H9 (cell line): ENCODE results near the gene PTGES3L. TPM values are rescaled to one million over a fixed set of nuclear protein-coding genes. Genes with fewer than 3 reads are reported as not detected.

Source experiments
- DNase-seq: peaks from one replicate; pipeline ENCODE4 v3.0.0-alpha.2; 2017
- H2AFZ ChIP-seq: one replicate; pipeline ENCODE4 v1.6.1; 2013; ENCODE audit warnings: mild to moderate bottlenecking, low read length, control low read depth, moderate library complexity
- H2AK5ac ChIP-seq: 2 replicates; pipeline ENCODE4 v1.6.1; 2013; ENCODE audit warnings: low read length, control low read depth, mixed read lengths; ENCODE audit not compliant: insufficient read length
- H2BK120ac ChIP-seq: one replicate; pipeline ENCODE4 v1.6.1; 2013; ENCODE audit warnings: low read depth, mild to moderate bottlenecking, low read length, control low read depth, inconsistent platforms; ENCODE audit not compliant: poor library complexity, severe bottlenecking
- H2BK12ac ChIP-seq: 2 replicates; pipeline ENCODE4 v1.6.1; 2013; ENCODE audit warnings: low read length, control low read depth, mixed read lengths, low read depth; ENCODE audit not compliant: insufficient read length
- H2BK15ac ChIP-seq: 2 replicates; pipeline ENCODE4 v1.6.1; 2013; ENCODE audit warnings: low read depth, low read length, control low read depth
- H2BK20ac ChIP-seq: one replicate; pipeline ENCODE4 v1.6.1; 2013; ENCODE audit warnings: low read depth, mild to moderate bottlenecking, low read length, control low read depth, inconsistent platforms; ENCODE audit not compliant: poor library complexity, severe bottlenecking
- H2BK5ac ChIP-seq: 2 replicates; pipeline ENCODE4 v1.6.1; 2013; ENCODE audit warnings: low read length, control low read depth, mixed read lengths; ENCODE audit not compliant: insufficient read length
- H3K14ac ChIP-seq: 2 replicates; pipeline ENCODE4 v1.6.1; 2013; ENCODE audit warnings: low read length, control low read depth; ENCODE audit not compliant: insufficient read depth
- H3K18ac ChIP-seq: 2 replicates; pipeline ENCODE4 v1.6.1; 2013; ENCODE audit warnings: low read depth, mild to moderate bottlenecking, mixed read lengths, low read length, control low read depth; ENCODE audit not compliant: insufficient read length
- H3K23ac ChIP-seq: 2 replicates; pipeline ENCODE4 v1.6.1; 2013; ENCODE audit warnings: low read length, control low read depth, mixed read lengths, low read depth; ENCODE audit not compliant: insufficient read length
- H3K23me2 ChIP-seq: 2 replicates; pipeline ENCODE4 v1.6.1; 2013; ENCODE audit warnings: low read depth, mild to moderate bottlenecking, mixed read lengths, low read length, control low read depth; ENCODE audit not compliant: insufficient read length, poor library complexity, severe bottlenecking
- H3K27ac ChIP-seq: 2 replicates; pipeline ENCODE4 v1.5.1; 2013; ENCODE audit warnings: low read length, control low read depth, mixed read lengths, low read depth; ENCODE audit not compliant: insufficient read length
- H3K27me3 ChIP-seq: 2 replicates; pipeline ENCODE4 v1.6.1; 2013; ENCODE audit warnings: low read length, control low read depth, inconsistent platforms; ENCODE audit not compliant: insufficient read depth
- H3K4ac ChIP-seq: 2 replicates; pipeline ENCODE4 v1.6.1; 2013; ENCODE audit warnings: low read depth, mild to moderate bottlenecking, control low read depth, inconsistent platforms, low read length, moderate library complexity
- H3K4me1 ChIP-seq: 2 replicates; pipeline ENCODE4 v1.6.1; 2013; ENCODE audit warnings: low read length, control low read depth, inconsistent platforms; ENCODE audit not compliant: insufficient read depth
- H3K4me2 ChIP-seq: 2 replicates; pipeline ENCODE4 v1.6.1; 2013; ENCODE audit warnings: low read length, control low read depth, mixed read lengths; ENCODE audit not compliant: insufficient read length, insufficient read depth
- H3K56ac ChIP-seq: 2 replicates; pipeline ENCODE4 v1.6.1; 2013; ENCODE audit warnings: low read depth, mild to moderate bottlenecking, mixed read lengths, low read length, control low read depth; ENCODE audit not compliant: insufficient read length
- H3K79me1 ChIP-seq: 2 replicates; pipeline ENCODE4 v1.6.1; 2013; ENCODE audit warnings: low read depth, mild to moderate bottlenecking, moderate library complexity, low read length, control low read depth, inconsistent platforms; ENCODE audit not compliant: insufficient read depth, poor library complexity, severe bottlenecking
- H3K79me2 ChIP-seq: 2 replicates; pipeline ENCODE4 v1.6.1; 2013; ENCODE audit warnings: low read length, control low read depth, inconsistent platforms; ENCODE audit not compliant: insufficient read depth
- H3K9ac ChIP-seq: 2 replicates; pipeline ENCODE4 v1.6.1; 2013; ENCODE audit warnings: low read length, control low read depth, mixed read lengths; ENCODE audit not compliant: insufficient read length; ENCODE audit errors: extremely low read depth
- H3K9me3 ChIP-seq: one replicate; pipeline ENCODE4 v1.6.1; 2013; ENCODE audit warnings: low read depth, low read length, inconsistent platforms; ENCODE audit not compliant: control insufficient read depth
- H3T11ph ChIP-seq: one replicate; pipeline ENCODE4 v1.6.1; 2013; ENCODE audit warnings: mild to moderate bottlenecking, low read length, control low read depth, inconsistent platforms
- H4K20me1 ChIP-seq: one replicate; pipeline ENCODE4 v1.6.1; 2013; ENCODE audit not compliant: control insufficient read depth, insufficient read length, insufficient read depth
- H4K5ac ChIP-seq: 2 replicates; pipeline ENCODE4 v1.6.1; 2013; ENCODE audit warnings: low read depth, mild to moderate bottlenecking, mixed read lengths, low read length, control low read depth; ENCODE audit not compliant: insufficient read length
- H4K8ac ChIP-seq: replicated peaks from 2 replicates; pipeline ENCODE4 v1.6.1; 2013; ENCODE audit warnings: low read length, control low read depth, mixed read lengths, low read depth; ENCODE audit not compliant: insufficient read length
- H4K91ac ChIP-seq: 2 replicates; pipeline ENCODE4 v1.6.1; 2013; ENCODE audit warnings: low read depth, mild to moderate bottlenecking, moderate library complexity, mixed read lengths, low read length, control low read depth; ENCODE audit not compliant: insufficient read length
- H3K27ac Mint-ChIP-seq, 3 experiments: 2 replicates in 2 of 3; 3 replicates in 1 of 3; pipeline ENCODE4 v1.8.0; 2020 to 2021; ENCODE audit warnings: mixed read lengths in 3 of 3, mild to moderate bottlenecking in 1 of 3, moderate library complexity in 1 of 3
- H3K27me3 Mint-ChIP-seq: 2 replicates; pipeline ENCODE4 v1.8.0; 2021; ENCODE audit warnings: low read depth, mild to moderate bottlenecking, moderate library complexity, mixed read lengths
- H3K36me3 Mint-ChIP-seq, 3 experiments: 2 replicates in 2 of 3; 3 replicates in 1 of 3; pipeline ENCODE4 v1.8.0; 2020 to 2021; ENCODE audit warnings: low read depth in 3 of 3, mixed read lengths in 3 of 3; ENCODE audit not compliant: insufficient read depth in 1 of 3
- H3K4me1 Mint-ChIP-seq, 2 experiments: 2 replicates each; pipeline ENCODE4 v1.8.0; 2020; ENCODE audit warnings: mixed read lengths in 2 of 2
- H3K4me3 Mint-ChIP-seq, 2 experiments: 2 replicates in 1 of 2; 3 replicates in 1 of 2; pipeline ENCODE4 v1.8.0; 2020 to 2021; ENCODE audit warnings: mild to moderate bottlenecking in 2 of 2, mixed read lengths in 2 of 2, moderate library complexity in 1 of 2
- H3K9me3 Mint-ChIP-seq, 2 experiments: 2 replicates in 1 of 2; 3 replicates in 1 of 2; pipeline ENCODE4 v1.8.0; 2020; ENCODE audit warnings: mild to moderate bottlenecking in 2 of 2, mixed read lengths in 2 of 2, moderate library complexity in 1 of 2
- WGBS: extraction: QIAGEN DNeasy Blood & Tissue Kit; methylation state at CpG from one replicate; pipeline ENCODE4 v1.1.7; 2013; ENCODE audit warnings: missing lambda C conversion rate, low lambda C conversion rate, mixed read lengths; ENCODE audit not compliant: insufficient read length; ENCODE audit errors: extremely low coverage; 5-methylcytosine and 5-hydroxymethylcytosine counted together
- total RNA-seq: library from RNA; stranded (reverse); gene quantifications from 2 replicates; pipeline ENCODE4 v1.2.1, GENCODE V29; 2021
- TF ChIP-seq, protein P1 (sequence below): fragments of 200-600 bp; sonication (generic); conservative IDR thresholded peaks from 3 replicates; pipeline ENCODE4 v1.8.0; 2021; ENCODE audit warnings: antibody characterized with exemption, mild to moderate bottlenecking

PTGES3L gene
- total RNA-seq, 1 experiment from 2014 or later: 4.2 TPM

DNA sequence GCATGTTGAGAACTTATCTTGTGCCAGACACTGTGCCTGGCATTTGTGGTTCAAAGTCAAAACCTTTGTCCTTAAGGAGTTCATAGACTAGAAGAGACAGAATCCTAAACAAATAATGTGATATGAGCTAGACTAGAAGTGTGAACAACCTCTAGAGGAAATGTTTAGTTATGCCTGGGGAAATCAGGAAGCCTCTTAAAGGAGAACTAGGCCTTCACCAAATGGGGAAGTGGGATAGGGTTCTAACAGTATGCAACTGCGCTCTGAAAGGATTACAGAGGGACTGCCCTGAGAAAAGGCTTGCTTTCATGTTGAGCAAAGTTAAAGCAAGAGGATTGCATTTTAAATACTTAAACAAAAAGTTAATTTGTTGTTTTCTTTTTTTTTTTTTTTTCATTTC is 5.3 kb upstream of the PTGES3L start:
- no peak overlapping the region for H3K4me3 Mint-ChIP-seq
- H3K79me2 ChIP-seq: peaks cover 4% of the 10 kb centered on the region; the same call in 1 of the 2 replicates
- no peak overlapping the region for H4K91ac ChIP-seq
- H3K14ac ChIP-seq: no peak overlapping the region
- peaks cover 8 to 12% of the 10 kb centered on the region in 2 experiments for H3K4me1 Mint-ChIP-seq
- H3T11ph ChIP-seq: no peak overlapping the region
- H2BK15ac ChIP-seq: no peak overlapping the region
- peaks cover 6% of the 10 kb centered on the region for H3K23me2 ChIP-seq
- no peak overlapping the region for H3K9ac ChIP-seq
- H3K56ac ChIP-seq: no peak overlapping the region
- H3K18ac ChIP-seq: no peak overlapping the region
- H3K4me1 ChIP-seq: peaks cover 2% of the 10 kb centered on the region; the same call in 1 of the 2 replicates
- H2BK5ac ChIP-seq: no peak overlapping the region
- TF ChIP-seq, protein P1, sequence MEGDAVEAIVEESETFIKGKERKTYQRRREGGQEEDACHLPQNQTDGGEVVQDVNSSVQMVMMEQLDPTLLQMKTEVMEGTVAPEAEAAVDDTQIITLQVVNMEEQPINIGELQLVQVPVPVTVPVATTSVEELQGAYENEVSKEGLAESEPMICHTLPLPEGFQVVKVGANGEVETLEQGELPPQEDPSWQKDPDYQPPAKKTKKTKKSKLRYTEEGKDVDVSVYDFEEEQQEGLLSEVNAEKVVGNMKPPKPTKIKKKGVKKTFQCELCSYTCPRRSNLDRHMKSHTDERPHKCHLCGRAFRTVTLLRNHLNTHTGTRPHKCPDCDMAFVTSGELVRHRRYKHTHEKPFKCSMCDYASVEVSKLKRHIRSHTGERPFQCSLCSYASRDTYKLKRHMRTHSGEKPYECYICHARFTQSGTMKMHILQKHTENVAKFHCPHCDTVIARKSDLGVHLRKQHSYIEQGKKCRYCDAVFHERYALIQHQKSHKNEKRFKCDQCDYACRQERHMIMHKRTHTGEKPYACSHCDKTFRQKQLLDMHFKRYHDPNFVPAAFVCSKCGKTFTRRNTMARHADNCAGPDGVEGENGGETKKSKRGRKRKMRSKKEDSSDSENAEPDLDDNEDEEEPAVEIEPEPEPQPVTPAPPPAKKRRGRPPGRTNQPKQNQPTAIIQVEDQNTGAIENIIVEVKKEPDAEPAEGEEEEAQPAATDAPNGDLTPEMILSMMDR: no peak
- peak overlapping the region in 1 of 3 experiments; percentile 13; a peak in 1 of 7 replicates for H3K27ac Mint-ChIP-seq
- no peaks in the 10 kb centered on the region for H3K27me3 ChIP-seq
- H3K9me3 ChIP-seq: no peaks in the 10 kb centered on the region
- H2BK120ac ChIP-seq: no peak overlapping the region
- H3K36me3 Mint-ChIP-seq: peaks cover 19 to 60% (median 46%) of the 10 kb centered on the region in 3 experiments; a peak in 6 of 7 replicates
- no peak overlapping the region for H3K4me2 ChIP-seq
- no peak overlapping the region for H4K5ac ChIP-seq
- no peak overlapping the region for H4K8ac ChIP-seq
- H3K4ac ChIP-seq: no peak overlapping the region
- H4K20me1 ChIP-seq: peaks cover 2% of the 10 kb centered on the region
- no peak overlapping the region for H3K27ac ChIP-seq
- no peaks in the 10 kb centered on the region; a peak in 1 of 5 replicates for H3K9me3 Mint-ChIP-seq
- H3K79me1 ChIP-seq: no peaks in the 10 kb centered on the region
- no peaks in the 10 kb centered on the region for H3K27me3 Mint-ChIP-seq
- H2AK5ac ChIP-seq: no peak overlapping the region
- no CpG with 5 or more reads among the region's 1 CpG for WGBS
- no peak overlapping the region for H2BK20ac ChIP-seq
- no peak overlapping the region for H2AFZ ChIP-seq
- H3K23ac ChIP-seq: no peak overlapping the region
- no peak for DNase-seq
- H2BK12ac ChIP-seq: no peak overlapping the region
